GM18519 (cell line): ENCODE results near the gene CNTN4.
"Not testable (repeated sequence)": the region's sequence is repeated elsewhere in the genome, so short reads cannot be mapped to it uniquely, and the experiment has no call there.

ENCODE experiments used
- ATAC-seq: cut with Tn5 transposase; IDR thresholded peaks from one replicate; pipeline ENCODE4 v1.9.1; 2021; ENCODE audit warnings: mild to moderate bottlenecking, moderate library complexity; ENCODE audit not compliant: unreplicated experiment, low FRiP score

The CNTN4 gene

DNA sequence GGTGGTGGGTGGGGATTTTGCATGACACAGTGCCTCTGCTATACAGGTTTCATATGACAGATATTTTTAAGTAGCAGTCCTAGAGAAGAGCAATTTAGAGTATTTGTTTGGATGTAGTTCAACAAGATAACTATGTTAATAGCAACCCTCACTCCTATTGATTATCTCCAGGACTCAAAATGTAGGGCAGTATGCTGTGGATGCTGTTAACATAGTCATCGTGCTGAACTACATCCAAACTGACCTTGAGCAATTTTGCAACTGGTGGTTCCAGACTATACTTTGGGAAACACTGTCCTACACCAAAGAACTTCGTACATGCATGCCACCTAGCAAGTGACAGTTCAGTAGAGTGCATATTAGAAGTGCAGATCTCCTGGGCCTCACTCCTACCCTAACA lies 893.9 kb downstream of the CNTN4 start:
- no peak for ATAC-seq

DNA sequence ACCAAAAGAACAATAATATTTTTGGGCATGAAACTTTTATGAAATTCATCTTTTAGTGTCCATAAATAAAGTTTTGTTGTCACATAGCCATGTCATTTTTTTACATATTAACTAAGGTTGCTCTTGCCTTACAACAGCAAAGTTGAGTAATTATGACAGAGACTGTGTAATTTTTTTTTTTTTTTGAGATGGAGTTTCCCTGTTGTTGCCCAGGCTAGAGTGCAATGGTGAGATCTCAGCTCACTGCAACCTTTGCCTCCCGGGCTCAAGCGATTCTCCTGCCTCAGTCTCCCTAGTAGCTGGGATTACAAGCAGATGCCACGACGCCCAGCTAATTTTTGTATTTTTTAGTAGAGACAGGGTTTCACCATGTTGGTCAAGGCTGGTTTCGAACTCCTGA lies 894.5 kb downstream of the CNTN4 start:
- not testable (repeated sequence) for ATAC-seq

DNA sequence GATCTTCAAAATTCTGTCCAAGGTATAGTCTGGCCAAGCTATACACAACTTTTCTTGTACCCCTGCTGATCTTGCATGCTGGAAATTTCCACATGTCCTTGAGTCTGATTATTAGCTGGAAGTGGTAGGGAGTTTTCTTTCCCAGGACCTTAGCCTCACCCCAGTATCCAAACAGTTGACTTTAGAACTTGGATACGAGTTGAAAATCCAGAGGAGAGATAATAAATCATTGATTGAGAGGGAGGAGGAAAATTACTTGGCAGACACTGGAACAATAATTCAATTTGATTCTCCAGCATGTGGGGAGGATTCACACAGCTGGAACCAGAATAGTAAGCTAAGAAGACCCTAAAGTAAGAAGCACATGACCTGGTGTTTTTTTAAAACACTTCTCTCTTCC lies 895.1 kb downstream of the CNTN4 start:
- ATAC-seq, result no peak

DNA sequence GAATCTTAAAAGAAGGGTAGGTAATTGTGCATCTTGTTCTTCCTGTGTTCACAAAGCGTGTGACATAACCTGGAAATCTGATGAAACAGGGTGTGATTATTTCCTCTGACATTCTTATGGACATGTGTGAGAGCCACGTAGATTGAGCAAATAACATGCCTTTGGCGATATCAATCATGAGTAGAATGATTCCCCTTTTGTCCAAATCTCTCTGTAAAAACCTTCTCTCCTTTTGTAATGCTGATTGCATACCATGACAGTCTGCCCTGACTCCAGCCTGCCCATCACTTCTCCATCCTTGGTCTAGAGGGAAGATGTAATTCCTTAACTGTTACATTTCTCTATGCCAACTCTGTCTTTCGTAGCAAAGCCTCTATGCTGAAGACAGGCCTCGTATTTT lies 896.5 kb downstream of the CNTN4 start:
- ATAC-seq, result no peak

DNA sequence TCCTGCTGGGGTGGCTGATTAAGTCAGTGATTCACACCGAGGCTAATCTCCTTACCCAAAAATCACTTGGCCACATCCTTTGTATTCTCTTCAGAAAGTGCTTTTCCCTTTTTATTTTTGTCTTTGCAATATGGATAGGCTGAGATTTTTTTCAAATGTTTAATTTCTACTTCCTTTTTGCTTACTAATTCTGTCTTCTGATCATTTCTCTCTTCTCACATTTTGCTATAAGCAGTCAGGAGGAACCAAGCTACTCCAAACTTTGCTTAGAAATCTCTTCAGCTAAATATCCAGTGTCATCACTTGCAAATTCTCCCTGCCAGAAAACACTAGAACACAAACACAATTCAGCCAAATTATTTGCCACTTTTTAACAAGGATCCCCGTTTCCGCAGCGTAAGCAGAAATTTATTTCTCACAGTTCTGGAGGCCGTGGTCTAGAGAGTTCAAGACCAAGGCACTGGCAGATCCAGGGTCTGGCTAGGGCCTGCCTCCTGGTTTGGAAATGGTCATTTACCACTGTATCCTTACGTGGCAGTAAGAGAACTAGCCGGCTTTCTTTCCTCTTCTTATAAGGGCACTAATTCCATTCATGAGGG lies 906.6 kb downstream of the CNTN4 start:
- no peak for ATAC-seq

DNA sequence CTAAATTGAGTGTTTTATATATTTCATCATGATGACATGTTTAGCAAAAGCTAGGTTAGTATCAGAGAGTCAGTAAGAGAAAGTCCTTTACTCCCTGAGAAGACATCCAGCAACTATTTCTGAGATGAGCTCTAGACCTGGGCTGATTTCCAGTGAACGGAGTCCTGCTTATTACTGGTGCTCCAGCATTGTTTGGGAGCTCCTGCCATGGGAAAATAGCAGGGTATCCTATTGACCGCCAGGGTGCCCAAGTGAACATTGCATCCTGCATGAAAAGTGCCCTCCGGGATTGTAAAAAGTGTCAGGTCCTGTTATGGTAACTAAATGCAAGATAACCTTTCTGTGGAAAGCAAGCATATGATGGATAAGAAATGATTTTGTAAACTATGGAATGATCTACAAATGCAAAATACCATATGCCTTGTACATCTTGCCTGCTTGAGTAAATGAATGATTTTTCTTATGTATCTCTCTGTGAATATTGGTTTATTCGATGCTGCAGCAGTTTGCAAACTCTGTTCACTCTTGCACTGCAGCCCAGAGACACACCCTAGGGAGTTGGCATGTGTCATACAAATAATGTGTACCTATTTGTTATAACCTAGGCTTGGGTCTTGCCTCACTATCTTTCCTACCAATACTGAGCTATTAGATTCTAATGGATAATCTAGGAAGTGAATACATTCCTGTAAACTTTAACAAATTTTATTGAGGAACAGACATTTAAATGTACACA lies 914.8 kb downstream of the CNTN4 start:
- no peak for ATAC-seq

DNA sequence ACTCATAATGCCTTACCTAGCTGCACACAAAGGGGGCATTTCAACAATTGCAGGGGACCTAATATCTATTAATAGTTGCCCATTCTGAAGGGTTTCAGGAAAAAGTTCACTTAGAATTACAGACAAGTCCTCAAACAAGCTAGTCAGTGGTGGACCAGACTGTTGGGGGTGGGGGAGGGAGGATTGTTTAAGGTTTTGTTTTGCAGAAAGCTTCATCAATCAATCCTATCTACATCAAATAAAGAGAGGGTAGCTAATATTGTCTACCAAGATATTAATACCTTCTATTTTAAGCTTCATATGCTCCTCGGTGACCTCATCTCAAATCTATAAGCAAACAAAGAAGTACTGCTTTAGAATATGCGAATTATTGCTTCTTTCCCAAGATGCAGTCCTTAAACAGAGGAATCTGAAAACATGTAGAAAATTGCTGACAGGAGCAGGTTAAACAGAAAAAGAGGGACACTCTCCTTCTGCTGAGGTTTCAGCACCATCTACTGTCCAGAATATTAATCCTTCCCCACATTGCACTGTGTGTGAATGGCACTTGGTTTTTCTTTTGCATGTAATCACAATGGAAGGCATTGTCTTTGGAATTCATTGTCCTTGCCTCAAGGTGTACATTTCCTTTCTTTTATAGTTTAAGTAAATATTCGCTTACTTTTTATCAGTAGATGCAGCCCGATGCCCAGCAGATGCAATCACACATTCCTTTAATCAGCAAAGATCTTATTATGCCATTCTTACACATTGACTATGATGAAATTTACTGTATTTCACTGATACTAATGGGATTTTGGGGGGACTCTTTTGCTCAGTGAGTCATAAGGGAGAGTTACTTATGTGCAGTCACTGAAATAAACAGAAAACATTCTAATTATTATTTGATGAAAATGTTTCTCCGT lies 916.8 kb downstream of the CNTN4 start:
- peak; percentile 71 for ATAC-seq

DNA sequence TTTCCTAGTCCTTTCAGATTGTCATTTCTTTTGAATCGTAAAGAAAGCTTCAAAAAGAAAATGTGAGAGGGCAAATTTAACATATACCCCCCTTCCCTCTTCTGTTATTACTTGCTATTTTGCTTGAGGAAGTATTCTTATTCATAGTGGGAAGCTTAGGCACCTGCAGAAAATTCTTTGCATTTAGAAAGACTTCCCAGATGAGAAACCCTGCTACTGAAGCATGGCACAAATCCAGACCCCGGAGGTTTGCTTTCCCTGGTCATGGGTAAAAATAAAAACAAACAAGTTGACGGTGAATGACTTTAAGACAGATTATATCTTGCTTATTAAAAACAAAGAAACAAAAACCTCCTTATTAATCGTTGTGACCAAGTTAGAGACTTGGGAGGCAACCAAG lies 917.6 kb downstream of the CNTN4 start:
- ATAC-seq, result no peak

DNA sequence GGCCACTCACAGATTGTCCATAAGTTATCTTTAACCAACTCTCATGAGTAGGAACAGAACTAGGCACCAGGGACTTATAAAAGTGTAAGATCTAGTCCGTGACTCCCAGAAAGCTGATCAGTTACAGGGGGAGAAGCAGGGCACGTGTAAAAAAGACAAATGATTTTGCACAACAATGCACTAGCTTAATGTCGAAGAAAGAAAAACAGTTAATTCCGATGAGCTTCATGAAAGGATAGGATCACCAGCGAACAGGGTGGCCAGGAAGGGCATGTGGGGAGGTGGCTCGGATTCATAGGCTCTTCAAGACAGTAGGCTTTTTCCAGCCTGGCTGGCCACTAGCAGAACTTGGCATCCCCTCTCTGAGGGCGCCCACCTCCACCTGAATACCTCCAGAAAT lies 921.5 kb downstream of the CNTN4 start:
- no peak for ATAC-seq

DNA sequence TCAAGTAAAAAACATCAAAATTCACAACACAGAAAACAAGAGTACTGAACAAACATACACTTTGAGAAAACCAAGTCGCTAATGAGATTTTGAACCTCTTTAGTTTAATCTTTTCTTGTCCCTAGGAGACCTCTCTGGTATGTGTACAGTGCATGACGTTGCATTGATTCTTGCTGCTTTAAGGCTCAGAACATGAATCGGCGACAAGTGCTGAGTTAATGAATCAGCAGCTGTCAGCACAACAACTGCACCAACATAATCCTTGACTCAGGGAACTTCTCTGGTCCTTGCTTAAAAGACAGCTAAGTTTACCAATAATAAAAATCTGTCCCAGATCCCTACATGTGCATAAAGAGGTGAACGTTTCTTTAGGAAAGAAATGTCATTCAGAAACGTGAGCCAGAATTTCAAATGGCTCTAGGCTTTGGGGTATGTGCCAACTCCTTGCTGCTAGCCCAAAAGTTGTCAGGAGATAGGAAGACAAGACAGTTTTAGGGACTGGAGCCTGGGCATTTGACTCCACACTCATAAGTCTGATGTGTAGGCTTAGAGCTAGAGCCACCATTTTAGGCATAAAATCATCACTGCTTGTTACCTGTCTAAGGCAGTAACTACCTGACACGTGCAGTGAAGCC lies 924.6 kb downstream of the CNTN4 start:
- ATAC-seq, result no peak

DNA sequence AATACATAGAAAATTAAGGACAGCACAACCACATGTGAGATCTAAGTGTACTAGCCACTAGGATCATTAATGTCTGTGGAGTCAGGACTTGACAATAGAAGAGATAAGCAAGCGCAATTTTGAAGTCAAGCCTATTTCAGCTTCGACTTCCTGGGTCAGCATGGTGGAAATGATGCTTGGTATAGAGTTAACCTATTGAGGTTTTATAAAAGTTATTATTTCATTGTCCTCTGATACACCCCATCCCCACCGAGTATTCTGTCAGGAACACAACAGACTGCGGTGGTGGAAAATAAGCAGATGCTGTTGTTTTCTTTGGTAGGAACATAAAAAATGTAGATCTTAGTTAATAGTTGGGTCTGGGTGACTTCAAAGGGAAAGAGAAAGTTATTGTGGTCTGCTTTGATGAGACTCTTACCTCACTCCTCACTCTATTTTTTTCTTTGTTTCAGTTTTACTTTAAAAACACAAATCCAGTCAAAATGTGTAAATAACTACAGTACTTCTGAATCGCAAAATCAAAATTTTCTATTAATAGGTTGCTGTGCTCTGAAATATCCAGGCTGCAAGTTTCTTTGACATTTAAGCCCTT lies 929.4 kb downstream of the CNTN4 start:
- peak; percentile 93 for ATAC-seq

DNA sequence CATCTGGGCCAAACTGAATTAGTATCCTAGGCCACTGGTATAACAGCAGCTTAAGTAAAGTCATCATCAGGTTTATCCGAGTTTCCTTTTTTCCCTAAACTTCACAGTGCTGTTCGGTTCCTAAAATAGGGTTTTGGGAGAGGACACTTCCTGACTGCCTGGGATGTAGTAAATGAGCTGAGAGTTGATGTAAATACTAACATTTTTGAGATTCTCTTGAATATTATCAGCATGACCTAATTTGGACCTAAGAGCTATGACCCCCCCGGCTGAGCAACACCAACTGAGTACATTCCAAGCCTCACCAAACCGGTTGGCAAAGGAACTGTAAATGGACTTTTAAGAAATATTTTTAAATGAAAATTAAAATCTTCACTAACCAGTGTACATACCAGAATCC lies 932.7 kb downstream of the CNTN4 start:
- no peak for ATAC-seq

DNA sequence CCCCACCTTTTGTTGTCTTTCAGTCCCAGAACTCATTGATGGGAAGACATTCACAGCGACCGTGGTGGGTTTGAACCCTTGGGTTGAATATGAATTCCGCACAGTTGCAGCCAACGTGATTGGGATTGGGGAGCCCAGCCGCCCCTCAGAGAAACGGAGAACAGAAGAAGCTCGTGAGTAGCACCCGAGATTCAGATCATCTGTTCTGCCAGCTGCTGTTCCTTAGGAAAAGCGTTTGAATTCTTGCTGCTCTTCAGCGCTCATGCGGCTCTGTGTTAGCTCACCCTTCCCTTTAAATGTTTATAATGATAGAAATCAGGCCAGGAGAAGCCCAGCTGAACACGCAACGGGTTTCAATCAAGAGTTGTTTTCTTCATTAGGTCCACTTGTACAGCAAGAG lies 938.5 kb downstream of the CNTN4 start:
- no peak for ATAC-seq

DNA sequence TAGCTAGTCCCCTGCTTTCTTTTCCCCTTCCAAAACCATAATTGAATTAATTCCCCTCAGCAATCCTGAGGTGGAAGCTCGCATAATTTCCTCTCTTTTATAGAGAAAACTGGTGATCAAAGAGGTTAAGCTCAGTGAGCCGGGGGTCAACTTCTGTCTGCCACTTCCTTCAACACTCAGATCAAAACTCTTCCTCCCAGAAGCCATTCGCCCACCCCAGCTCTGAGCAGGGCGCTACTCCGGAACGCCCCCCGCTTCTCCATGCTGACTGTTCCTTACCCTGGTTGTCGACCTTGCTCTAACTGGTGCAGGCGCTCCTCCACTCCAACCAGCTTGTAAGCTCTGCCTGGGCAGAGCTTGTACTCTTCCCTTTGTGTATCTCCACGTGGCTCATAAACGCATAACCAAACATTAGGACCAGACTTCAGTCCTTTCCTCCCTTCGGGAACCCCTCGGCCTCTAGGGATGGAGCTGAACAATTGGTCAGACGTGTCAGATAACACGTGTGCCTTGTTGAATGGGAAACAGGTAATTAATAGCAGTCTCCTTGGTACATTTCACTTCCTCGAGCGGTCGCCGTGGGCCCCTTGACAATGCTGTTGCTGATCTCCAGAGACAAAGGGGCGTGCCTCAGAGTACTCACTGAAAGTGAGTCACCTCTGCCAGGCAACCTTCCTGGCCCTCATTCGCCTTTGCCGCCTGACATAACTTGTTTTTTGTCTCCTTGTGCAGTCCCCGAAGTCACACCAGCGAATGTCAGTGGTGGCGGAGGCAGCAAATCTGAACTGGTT lies 939.7 kb downstream of the CNTN4 start:
- no peak for ATAC-seq

DNA sequence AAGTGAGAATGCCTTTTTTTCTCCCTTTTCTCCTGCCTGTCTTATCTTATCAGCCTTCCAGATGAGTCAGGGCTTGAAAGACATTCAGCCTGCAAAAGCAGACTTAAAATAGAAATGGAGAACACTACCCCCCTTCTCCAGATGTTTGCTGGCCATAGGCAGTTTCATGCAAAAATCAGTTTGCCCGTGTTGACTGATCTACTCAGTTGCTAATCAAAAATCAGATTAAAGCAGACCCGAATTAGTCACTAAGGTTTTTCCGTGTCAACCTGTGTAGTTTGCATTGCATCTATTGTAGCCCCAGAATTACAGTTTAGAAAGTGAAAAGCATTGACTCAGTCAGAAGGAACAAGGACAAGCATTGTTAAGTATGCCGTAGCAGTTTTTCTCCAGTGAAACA lies 955.3 kb downstream of the CNTN4 start:
- ATAC-seq, result no peak

DNA sequence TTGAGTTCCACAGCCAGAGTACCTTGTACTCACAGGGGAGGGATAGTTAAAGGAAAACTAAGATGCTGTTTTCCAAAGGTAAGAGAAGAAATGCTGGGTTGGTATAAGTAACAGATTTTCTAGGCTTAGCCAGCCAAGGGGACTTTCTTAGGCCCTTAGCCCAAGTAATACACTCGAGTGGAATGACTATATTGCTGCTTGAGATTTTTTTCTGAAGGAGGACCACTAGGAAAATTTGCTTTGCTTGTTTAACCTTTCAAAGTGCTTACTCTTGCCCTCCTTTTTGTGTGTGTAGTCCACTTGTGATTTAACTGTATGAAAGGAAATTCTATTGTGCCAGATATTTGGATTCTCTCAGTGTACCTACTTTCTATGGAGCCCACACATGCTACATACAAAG lies 961.0 kb downstream of the CNTN4 start:
- ATAC-seq, result no peak

DNA sequence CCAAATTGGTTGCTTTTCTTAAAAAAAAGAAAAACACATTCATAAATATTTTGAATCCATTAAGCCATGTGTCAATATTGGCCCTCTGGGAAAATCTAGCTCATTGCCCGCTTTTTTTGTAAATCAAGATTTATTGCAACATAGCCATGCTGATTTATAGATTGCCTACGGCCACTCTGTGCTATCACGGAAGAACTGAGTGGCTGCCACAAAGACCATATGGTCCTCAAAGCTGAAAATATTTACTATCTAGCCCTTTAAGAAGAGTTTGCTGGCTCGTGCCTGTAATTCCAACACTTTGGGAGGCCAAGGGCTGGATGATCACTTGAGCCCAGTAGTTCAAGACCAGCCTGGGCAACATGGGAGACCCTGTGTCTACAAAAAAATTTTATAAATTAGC lies 965.6 kb downstream of the CNTN4 start:
- no peak for ATAC-seq

DNA sequence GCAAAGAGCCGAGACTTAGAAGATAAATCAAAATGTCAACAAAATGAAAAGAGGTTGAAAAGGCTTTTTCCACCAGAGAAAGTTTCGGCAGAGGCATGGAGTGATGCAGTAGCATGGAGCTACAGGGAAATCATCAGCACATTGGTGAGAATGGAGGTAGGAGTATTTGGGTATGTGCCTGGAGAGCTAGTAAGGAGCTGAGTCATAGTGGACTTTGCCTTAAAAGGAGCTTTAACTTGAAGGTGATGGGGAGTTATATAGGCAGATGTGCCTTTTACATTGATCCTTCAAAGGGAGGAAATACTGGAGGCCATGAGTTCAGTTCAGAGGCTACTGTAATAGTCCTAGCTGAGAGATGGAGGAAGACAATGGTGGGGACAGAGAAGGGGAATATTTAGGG lies 967.2 kb downstream of the CNTN4 start:
- no peak for ATAC-seq

DNA sequence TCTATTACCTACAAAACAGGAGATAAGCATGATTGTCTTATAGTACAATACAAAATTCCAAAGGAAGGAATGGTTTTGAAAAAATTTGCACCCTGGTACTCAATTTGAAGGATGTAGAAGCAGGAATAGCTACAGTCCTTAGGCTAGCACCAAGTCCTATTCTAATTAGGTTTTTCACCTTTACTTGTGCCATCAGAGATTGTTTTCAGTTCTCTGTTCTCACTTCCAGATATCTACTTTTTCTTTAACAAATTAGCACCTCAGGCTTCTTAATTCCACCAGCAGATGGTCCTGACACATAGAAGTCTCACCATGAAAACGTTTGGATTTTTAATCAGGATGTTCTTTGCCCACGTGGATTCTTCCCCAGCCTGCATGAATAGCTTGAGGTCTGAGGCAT lies 967.7 kb downstream of the CNTN4 start:
- ATAC-seq, result peak; percentile 67

DNA sequence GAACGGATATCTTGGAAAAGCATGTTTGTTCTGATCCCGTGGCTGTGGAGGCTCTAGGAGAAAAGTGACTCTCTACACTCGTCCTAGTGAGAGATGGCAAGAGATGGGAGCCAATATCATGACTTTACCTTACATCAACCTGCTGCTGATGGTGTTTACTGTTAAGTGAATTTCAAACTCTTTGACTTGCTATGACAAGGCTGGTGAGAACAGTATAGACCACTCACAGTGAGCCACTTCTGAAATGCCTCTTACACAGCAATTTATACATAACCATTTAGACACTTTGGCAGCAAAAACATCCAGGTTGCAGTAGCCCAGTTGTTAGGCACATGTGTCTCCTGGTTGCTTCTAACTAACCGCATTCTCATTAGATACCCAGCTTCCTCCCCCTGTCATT lies 968.2 kb downstream of the CNTN4 start:
- ATAC-seq, result no peak
